Hepatocyte (in vitro differentiated cells): ENCODE data around the gene GCNT2. TPM values are rescaled to one million over a fixed set of nuclear protein-coding genes. Genes with fewer than 3 reads are reported as not detected.

Experiments used
- DNase-seq: peaks from one replicate; pipeline ENCODE4 v3.0.0-alpha.2; 2016; ENCODE audit warnings: low spot score
- H2AFZ ChIP-seq: fragments of 200-600 bp; sonication (generic); 2 replicates; pipeline ENCODE4 v1.6.0; 2016; ENCODE audit warnings: antibody characterized with exemption, mild to moderate bottlenecking
- H3K27ac ChIP-seq: fragments of 200-600 bp; sonication (generic); 2 replicates; pipeline ENCODE4 v1.5.1; 2016; ENCODE audit warnings: mild to moderate bottlenecking
- H3K27me3 ChIP-seq: fragments of 200-600 bp; sonication (generic); 2 replicates; pipeline ENCODE4 v1.6.1; 2016
- H3K36me3 ChIP-seq: fragments of 200-600 bp; sonication (generic); replicated peaks from 2 replicates; pipeline ENCODE4 v1.5.1; 2016; ENCODE audit warnings: low read depth; ENCODE audit not compliant: insufficient read depth
- H3K4me1 ChIP-seq: fragments of 200-600 bp; sonication (generic); 2 replicates; pipeline ENCODE4 v1.5.1; 2016; ENCODE audit warnings: mild to moderate bottlenecking, moderate library complexity; ENCODE audit not compliant: insufficient read depth
- H3K4me2 ChIP-seq: fragments of 200-600 bp; sonication (generic); 2 replicates; pipeline ENCODE4 v1.6.0; 2016
- H3K4me3 ChIP-seq: fragments of 200-600 bp; sonication (generic); 2 replicates; pipeline ENCODE4 v1.5.1; 2016; ENCODE audit warnings: mild to moderate bottlenecking
- H3K79me2 ChIP-seq: fragments of 200-600 bp; sonication (generic); 2 replicates; pipeline ENCODE4 v1.6.0; 2017; ENCODE audit warnings: mild to moderate bottlenecking
- H3K9me2 ChIP-seq: fragments of 200-600 bp; sonication (generic); replicated peaks from 2 replicates; pipeline ENCODE4 v1.6.0; 2017; ENCODE audit warnings: mild to moderate bottlenecking; ENCODE audit not compliant: insufficient read depth
- H3K9me3 ChIP-seq: fragments of 200-600 bp; sonication (generic); 2 replicates; pipeline ENCODE4 v1.5.1; 2016; ENCODE audit warnings: low read depth, mild to moderate bottlenecking
- H4K20me1 ChIP-seq: fragments of 200-600 bp; sonication (generic); 2 replicates; pipeline ENCODE4 v1.6.0; 2016; ENCODE audit warnings: mild to moderate bottlenecking; ENCODE audit not compliant: insufficient read depth, poor library complexity, severe bottlenecking
- EZH2 ChIP-seq: fragments of 200-600 bp; sonication (generic); IDR thresholded peaks from 2 replicates; pipeline ENCODE4 v1.6.1; 2016; ENCODE audit warnings: antibody characterized with exemption, mild to moderate bottlenecking, borderline replicate concordance
- EZH2phosphoT487 ChIP-seq: fragments of 200-600 bp; sonication (generic); IDR thresholded peaks from one replicate; pipeline ENCODE4 v1.6.1; 2018; ENCODE audit warnings: antibody characterized with exemption, mild to moderate bottlenecking, low read depth, moderate library complexity; ENCODE audit not compliant: unreplicated experiment, severe bottlenecking
- WGBS: methylation state at CpG from one replicate; pipeline ENCODE4 v1.1.6; 2016; ENCODE audit warnings: low lambda C conversion rate; ENCODE audit errors: missing lambda C conversion rate; 5-methylcytosine and 5-hydroxymethylcytosine counted together
- polyA plus RNA-seq: library from polyadenylated mRNA; unstranded; fragments of >200 nt; fragmentation: Nextera tagmentation; extraction: Ambion mirVana; gene quantifications from 2 replicates; pipeline ENCODE4 v1.2.1, GENCODE V29; 2016
- total RNA-seq: library from RNA; depleted of rRNA; stranded (reverse); fragments of >200 nt; gene quantifications from 2 replicates; pipeline ENCODE4 v1.2.3, GENCODE V29; 2014
- TF ChIP-seq, protein P1 (sequence below): fragments of 200-600 bp; sonication (generic); IDR thresholded peaks from 2 replicates; pipeline ENCODE4 v1.5.1; 2016; ENCODE audit warnings: antibody characterized with exemption, mild to moderate bottlenecking; ENCODE audit not compliant: poor library complexity

The GCNT2 gene
- total and polyA plus RNA-seq, 2 experiments from 2014 or later, result 16.3 to 36.4 TPM

DNA sequence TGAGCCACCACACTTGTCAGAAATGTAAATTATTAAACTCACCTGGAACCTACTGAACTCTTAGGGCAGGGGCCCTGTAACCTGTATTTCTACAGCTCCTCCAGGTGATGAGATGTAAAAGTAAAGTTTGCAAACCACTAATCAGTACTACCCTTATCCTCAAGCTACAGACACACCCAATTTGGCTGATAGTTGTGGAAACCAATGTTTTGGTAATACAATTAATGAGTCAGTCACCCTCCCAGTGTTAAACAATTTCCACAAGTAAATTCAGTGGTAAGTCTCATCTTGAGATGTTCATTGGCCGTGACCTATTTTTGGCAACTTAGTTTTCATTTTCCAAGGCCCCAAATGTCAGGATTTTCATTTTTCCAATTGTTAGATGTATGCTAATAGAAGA lies 29.6 kb downstream of the GCNT2 start:
- WGBS, result 97% methylated on average over 1 of the region's 1 CpG

DNA sequence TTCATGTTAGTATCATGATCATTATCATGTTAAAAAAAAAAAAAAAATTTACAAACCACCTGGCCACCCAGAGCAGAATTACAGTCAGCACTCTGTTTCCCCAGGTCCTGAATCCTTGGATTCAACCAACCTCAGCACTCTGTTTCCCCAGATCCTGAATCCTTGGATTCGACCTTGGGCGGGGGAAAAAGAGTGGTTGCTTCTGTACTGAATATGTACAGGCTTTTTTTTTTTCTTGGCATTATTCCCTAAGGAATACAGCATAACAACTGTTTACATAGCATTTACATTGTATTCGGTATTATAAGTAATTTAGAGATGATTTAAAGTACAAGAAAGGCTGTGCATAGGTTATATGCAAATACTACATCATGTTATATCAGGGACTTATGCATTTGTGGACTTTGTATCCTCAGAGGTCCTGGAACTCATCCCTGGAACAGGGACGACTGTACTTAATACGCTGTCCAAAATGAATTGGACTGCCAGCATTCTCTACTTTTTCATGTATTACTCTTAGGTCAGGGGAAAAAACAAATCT lies 31.2 kb downstream of the GCNT2 start:
- TF ChIP-seq, protein P1, sequence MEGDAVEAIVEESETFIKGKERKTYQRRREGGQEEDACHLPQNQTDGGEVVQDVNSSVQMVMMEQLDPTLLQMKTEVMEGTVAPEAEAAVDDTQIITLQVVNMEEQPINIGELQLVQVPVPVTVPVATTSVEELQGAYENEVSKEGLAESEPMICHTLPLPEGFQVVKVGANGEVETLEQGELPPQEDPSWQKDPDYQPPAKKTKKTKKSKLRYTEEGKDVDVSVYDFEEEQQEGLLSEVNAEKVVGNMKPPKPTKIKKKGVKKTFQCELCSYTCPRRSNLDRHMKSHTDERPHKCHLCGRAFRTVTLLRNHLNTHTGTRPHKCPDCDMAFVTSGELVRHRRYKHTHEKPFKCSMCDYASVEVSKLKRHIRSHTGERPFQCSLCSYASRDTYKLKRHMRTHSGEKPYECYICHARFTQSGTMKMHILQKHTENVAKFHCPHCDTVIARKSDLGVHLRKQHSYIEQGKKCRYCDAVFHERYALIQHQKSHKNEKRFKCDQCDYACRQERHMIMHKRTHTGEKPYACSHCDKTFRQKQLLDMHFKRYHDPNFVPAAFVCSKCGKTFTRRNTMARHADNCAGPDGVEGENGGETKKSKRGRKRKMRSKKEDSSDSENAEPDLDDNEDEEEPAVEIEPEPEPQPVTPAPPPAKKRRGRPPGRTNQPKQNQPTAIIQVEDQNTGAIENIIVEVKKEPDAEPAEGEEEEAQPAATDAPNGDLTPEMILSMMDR, result no peak
- TF ChIP-seq EZH2phosphoT487 (no peak), EZH2 (no peak)
- H3K4me1 ChIP-seq, result peaks cover 11% of the 10 kb centered on the region
- 94% methylated on average over 5 of the region's 5 CpGs for WGBS
- H3K36me3 ChIP-seq, result no peaks in the 10 kb centered on the region
- no peaks in the 10 kb centered on the region for H3K27me3 ChIP-seq
- H3K27ac ChIP-seq, result no peak overlapping the region
- H3K4me3 ChIP-seq, result no peak overlapping the region
- DNase-seq, result no peak
- H3K4me2 ChIP-seq, result no peak overlapping the region
- H3K79me2 ChIP-seq, result peaks cover 67% of the 10 kb centered on the region
- H4K20me1 ChIP-seq, result peaks cover 7% of the 10 kb centered on the region
- no peaks in the 10 kb centered on the region for H3K9me3 ChIP-seq
- H3K9me2 ChIP-seq, result no peaks in the 10 kb centered on the region
- no peak overlapping the region for H2AFZ ChIP-seq

More for the DNA sequence above, 29.6 kb downstream of the GCNT2 start:
- Histone ChIP-seq H2AFZ (no peak overlapping the region), H3K4me2 (no peak overlapping the region), H3K79me2 (peaks cover 75% of the 10 kb centered on the region), H4K20me1 (peaks cover 7% of the 10 kb centered on the region), H3K9me3 (no peaks in the 10 kb centered on the region), H3K27me3 (no peaks in the 10 kb centered on the region), H3K4me1 (peaks cover 11% of the 10 kb centered on the region), H3K4me3 (no peak overlapping the region), H3K27ac (no peak overlapping the region), H3K9me2 (no peaks in the 10 kb centered on the region), H3K36me3 (no peaks in the 10 kb centered on the region)
- DNase-seq, result no peak
- TF ChIP-seq EZH2, result no peak
- no peak for TF ChIP-seq EZH2phosphoT487
- TF ChIP-seq, protein P1, result no peak

DNA sequence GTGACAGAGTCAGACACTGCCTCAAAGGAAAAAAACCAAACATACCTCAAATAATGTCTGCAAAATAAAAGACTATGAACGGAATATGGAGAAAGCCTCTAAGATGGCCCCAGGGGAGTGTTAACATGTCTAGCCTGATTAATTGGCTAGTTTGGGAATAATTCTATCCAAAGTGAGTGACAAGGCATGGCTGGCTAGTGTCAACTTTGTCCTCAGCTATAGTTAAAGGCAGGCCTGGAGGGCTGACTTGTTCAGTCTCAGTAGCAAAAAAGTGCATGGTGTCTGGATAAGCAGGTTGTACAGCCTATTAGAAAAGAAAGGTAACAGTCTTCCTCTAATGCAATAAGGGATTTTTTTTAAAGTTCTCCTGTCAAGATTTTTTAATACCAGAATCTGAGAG lies 32.7 kb downstream of the GCNT2 start:
- no peaks in the 10 kb centered on the region for H3K9me3 ChIP-seq

More for the DNA sequence above, 32.7 kb downstream of the GCNT2 start:
- Histone ChIP-seq H3K4me1 (peaks cover 11% of the 10 kb centered on the region), H3K36me3 (no peaks in the 10 kb centered on the region), H3K4me2 (peak overlapping the region; percentile 19), H3K9me2 (no peaks in the 10 kb centered on the region), H3K27me3 (no peaks in the 10 kb centered on the region), H4K20me1 (no peaks in the 10 kb centered on the region), H3K79me2 (peaks cover 67% of the 10 kb centered on the region), H3K27ac (peak overlapping the region; percentile 9), H3K4me3 (no peak overlapping the region), H2AFZ (no peak overlapping the region)
- TF ChIP-seq EZH2phosphoT487 (no peak), EZH2 (no peak)
- TF ChIP-seq, protein P1, result no peak
- DNase-seq, result no peak
- WGBS, result 88% methylated on average over 1 of the region's 1 CpG
